NCI-H2227 (cell line): ENCODE data around the gene CEBPZ.
"Not testable (repeated sequence)": the region's sequence is repeated elsewhere in the genome, so short reads cannot be mapped to it uniquely, and the experiment has no call there.

ENCODE experiments used
- DNase-seq: peaks from one replicate; lab custom pipeline; 2025; ENCODE audit not compliant: unreplicated experiment; lab: John Stamatoyannopoulos, UW

CEBPZ gene

GRCh38 chr2:37224063-37224462, 7.3 kb downstream of the CEBPZ start:
- no peak for DNase-seq

GRCh38 chr2:37223131-37223530, 8.3 kb downstream of the CEBPZ start:
- no peak for DNase-seq

- no peak for DNase-seq
Observed at GRCh38 chr2:37219046-37219445, 12.3 kb downstream of the CEBPZ start.

GRCh38 chr2:37215250-37215649, 16.1 kb downstream of the CEBPZ start:
- DNase-seq = no peak

- DNase-seq = no peak
Observed at GRCh38 chr2:37211939-37212338, 19.5 kb downstream of the CEBPZ start.

GRCh38 chr2:37211212-37211611, 20.2 kb downstream of the CEBPZ start:
- DNase-seq = no peak

DNA sequence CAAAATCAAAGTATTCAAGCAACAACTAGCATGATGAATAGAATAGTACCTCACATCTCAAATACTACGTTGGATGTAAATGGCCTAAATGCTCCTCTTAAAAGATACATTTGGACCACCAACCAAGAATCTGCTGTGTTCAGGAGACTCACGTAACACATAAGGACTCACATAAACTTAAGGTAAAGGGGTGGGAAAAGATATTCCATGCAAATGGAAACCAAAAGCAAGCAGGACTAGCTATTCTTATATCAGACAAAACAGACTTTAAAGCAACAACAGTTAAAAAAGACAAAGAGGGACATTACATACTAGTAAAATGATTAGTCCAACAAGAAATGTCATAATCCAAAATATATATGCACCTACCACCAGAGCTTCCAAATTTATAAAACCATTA, 24.6 kb downstream of the CEBPZ start:
- not testable (repeated sequence) for DNase-seq

GRCh38 chr2:37205689-37206341, 25.6 kb downstream of the CEBPZ start:
- DNase-seq = no peak

DNA sequence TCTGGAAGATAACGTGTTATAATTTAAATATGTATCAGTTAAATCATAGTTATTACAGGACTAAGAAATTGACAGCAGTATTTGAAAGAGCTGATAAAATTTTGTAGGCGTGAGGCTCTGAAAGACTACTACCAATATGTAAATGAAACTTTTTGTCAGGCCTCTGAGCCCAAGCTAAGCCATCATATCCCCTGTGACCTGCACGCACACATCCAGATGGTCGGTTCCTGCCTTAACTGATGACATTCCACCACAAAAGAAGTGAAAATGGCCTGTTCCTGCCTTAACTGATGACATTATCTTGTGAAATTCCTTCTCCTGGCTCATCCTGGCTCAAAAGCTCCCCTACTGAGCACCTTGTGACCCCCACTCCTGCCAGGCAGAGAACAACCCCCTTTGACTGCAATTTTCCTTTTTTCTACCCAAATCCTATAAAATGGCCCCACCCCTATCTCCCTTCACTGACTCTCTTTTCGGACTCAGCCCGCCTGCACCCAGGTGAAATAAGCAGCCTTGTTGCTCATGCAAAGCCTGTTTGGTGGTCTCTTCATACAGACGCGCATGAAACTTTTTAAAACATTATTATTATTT, 26.2 kb downstream of the CEBPZ start:
- not testable (repeated sequence) for DNase-seq

GRCh38 chr2:37203708-37204107, 27.7 kb downstream of the CEBPZ start:
- DNase-seq = no peak

- DNase-seq = no peak
Observed at GRCh38 chr2:37201766-37202165, 29.6 kb downstream of the CEBPZ start.

GRCh38 chr2:37201208-37201607, 30.2 kb downstream of the CEBPZ start:
- DNase-seq = no peak

GRCh38 chr2:37198681-37199065, 32.7 kb downstream of the CEBPZ start:
- no peak for DNase-seq

- peak; percentile 83 for DNase-seq
Observed at GRCh38 chr2:37196320-37197195, 34.8 kb downstream of the CEBPZ start, which contains the start of gene CEBPZOS. CEBPZOS (plus strand) TSS chr2:37196496; CDS start chr2:37199705, 3,209 bp downstream.

GRCh38 chr2:37195862-37196319, 35.5 kb downstream of the CEBPZ start:
- not testable (repeated sequence) for DNase-seq

GRCh38 chr2:37192551-37192950, 38.8 kb downstream of the CEBPZ start:
- DNase-seq = no peak

GRCh38 chr2:37191747-37192146, 39.6 kb downstream of the CEBPZ start:
- no peak for DNase-seq

- DNase-seq = no peak
Observed at GRCh38 chr2:37191253-37191652, 40.1 kb downstream of the CEBPZ start.

DNA sequence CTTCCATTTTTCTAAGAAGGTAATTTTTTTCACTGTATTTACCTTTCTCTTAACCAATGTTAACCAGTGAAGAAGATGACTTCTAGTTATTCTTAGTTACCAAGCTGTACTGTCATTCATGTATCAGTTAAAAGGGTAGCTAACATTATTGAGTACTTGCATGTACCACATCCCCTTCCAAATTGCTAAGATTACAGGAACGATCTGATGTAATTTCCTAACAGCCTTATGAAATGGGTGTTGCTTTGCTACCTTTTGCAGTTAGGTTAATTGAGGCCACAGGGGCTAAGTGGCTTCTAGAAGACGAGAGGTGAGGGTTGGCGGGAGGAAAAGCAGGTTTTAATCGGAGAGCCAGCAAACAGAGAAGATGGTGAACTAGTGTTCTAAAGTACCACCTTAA, 41.1 kb downstream of the CEBPZ start:
- no peak for DNase-seq

DNA sequence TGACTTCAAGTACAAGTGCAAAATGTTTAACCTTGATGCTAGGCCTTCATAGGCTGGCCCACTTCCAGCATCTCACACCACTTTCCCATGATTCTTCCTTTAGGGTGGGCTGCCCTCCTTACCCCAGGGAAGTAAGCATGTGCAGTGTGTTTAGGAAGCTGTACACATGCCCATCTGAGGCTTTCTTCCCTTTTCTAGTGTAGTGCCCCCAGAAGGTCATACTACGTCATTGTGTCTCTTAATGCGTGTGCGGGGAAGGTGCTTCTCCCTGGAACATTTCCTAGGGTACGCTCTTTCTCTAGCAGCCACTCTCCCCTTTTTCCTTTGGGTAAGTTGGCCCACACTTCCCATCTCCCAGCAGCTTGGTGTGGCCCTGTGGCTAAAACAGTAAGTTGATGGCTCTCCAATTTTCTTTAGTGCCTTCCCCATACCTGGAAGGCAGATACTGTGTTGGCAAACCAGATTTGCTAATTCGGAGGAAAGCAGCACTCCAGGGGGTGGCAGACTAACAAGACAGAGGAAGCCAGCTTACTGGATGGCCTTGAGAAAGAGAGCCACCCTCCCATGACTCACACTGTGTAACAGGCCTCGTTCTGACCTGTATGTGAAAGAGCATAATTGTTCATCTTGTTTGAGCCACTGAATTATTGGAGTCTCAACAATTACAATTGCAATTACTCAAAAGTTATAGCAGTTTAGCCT, 41.8 kb downstream of the CEBPZ start:
- DNase-seq = peak; percentile 26

GRCh38 chr2:37188570-37188969, 42.8 kb downstream of the CEBPZ start, which contains the start of gene SULT6B1:
SULT6B1 (minus strand) TSS chr2:37188670; CDS start chr2:37188640, 30 bp downstream.
- no peak for DNase-seq
